Upper lobe of left lung (tissue), 4 donors: Measurements from ENCODE around the gene SEMA4D.

Experiments
- EP300 ChIP-seq, 4 donors: sonication (generic); formaldehyde crosslinking; IDR thresholded peaks; one replicate each; pipeline ENCODE4 v1.5.1; 2017; ENCODE audit warnings: antibody characterized with exemption in 4 of 4, control low read depth in 2 of 4
- POLR2A ChIP-seq, 4 donors: fragments of 450-650 bp; IDR thresholded peaks; one replicate each; pipeline ENCODE4 v1.5.1; 2016 to 2017; ENCODE audit warnings: antibody characterized with exemption in 4 of 4, mild to moderate bottlenecking in 2 of 4

DNA sequence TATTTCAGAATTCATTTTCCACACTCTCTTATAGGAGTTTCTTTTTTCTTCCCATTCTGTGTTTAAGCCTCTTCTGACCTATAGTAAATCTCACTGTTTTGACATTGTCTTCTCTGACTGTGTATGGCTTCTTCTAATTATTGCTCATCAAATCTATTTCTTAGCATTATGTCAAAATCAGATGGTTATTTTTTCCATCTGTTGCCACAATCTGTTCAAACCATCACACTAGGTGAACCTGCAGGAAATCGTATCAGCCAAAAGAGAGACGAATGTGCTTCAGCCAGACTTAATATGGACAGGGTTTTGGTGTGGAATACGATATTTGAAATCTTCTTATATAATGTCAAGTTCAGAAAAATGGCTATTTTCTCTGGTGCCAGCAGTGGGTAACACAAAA is 15.9 kb upstream of the SEMA4D start:
- TF ChIP-seq POLR2A (IDR thresholded peaks at IDR 0.05) (no peak), EP300 (IDR thresholded peaks at IDR 0.05) (no peak)
